ENCODE data around the gene MACROD2. TPM values are rescaled to one million over a fixed set of nuclear protein-coding genes. Genes with fewer than 3 reads are reported as not detected.

Gene MACROD2
- total and polyA plus RNA-seq, 2 experiments from 2014 or later, result 2.8 to 4.3 TPM

DNA sequence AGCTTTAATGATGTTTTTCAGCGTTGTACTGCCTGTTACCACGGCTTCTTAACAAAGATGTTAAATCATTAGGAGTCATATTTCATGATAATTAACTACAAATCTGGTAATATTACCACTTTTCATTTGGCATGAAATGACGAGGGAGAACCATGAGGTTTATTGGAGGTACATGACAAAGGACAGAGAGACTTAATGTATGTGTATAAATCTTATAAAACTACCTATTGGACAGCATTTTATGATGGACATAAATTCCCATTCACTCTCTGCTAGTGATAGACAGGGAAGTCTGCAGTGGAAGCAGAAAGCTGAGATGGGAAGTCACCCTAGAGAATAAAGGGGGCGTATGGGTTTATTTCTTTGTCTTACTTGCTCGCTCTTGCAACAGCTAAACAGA lies 1292.0 kb downstream of the MACROD2 start (continued):
- no peak for TF ChIP-seq ETS1 (IDR thresholded peaks at IDR 0.05)
- TF ChIP-seq CREB1 (CRISPR knock-in tag; IDR thresholded peaks at IDR 0.05; ENCODE audit: low read depth), result no peak

DNA sequence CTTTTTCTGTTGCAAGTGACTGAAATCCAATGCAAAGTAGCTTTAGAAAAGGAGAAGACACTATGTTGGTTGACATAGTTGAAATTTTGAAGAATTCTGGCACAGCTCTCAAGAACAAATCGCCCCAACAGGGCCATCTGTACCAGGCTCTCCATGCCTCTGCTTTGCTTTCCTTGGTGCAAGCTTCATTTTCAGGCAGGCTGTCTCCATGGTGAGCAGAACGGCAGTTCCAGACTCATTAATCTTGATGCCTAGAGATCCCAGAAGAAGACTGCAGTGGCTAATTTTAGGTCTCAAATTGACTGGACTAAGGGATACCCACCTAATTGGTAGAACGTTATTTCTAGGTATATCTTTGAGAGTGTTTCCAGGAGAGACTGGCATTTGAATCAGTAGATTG lies 1292.8 kb downstream of the MACROD2 start:
- H3K79me2 ChIP-seq (replicated peaks; ENCODE audit: insufficient read depth), result no peaks in the 10 kb centered on the region
- ATAC-seq, result no peak
- Mint-ChIP-seq H3K4me3 (no peak overlapping the region), H3K4me1 (peaks cover 14% of the 10 kb centered on the region; the same call in 2 of the 3 replicates), H3K27me3 (ENCODE audit: insufficient read depth, low read depth, poor library complexity) (no peaks in the 10 kb centered on the region), H3K36me3 (ENCODE audit: low read depth) (no peaks in the 10 kb centered on the region; the same call in 2 of the 3 replicates), H3K9me3 (peaks cover under 1% of the 10 kb centered on the region; the same call in 1 of the 3 replicates), H3K27ac (no peak overlapping the region)
- no peaks in the 10 kb centered on the region; the same call in 1 of the 2 replicates for H3K4me1 ChIP-seq (ENCODE audit: insufficient read depth)
- no peak overlapping the region for H3K4me3 ChIP-seq
- H4K20me1 ChIP-seq (replicated peaks; ENCODE audit: insufficient read depth), result no peaks in the 10 kb centered on the region
- no peaks in the 10 kb centered on the region for H3K36me3 ChIP-seq (ENCODE audit: insufficient read depth)
- peaks cover 8% of the 10 kb centered on the region; the same call in 1 of the 2 replicates for H3K9me2 ChIP-seq (ENCODE audit: insufficient read depth)
- H3K27ac ChIP-seq (ENCODE audit: low read depth), result no peak overlapping the region
- H3K27me3 ChIP-seq (ENCODE audit: insufficient read depth), result no peaks in the 10 kb centered on the region
- H3F3A ChIP-seq (replicated peaks; ENCODE audit: low read depth), result no peaks in the 10 kb centered on the region
- DNase-seq (ENCODE audit: low spot score), result no peak
- no peak overlapping the region for H3K4me2 ChIP-seq
- H2AFZ ChIP-seq, result no peak overlapping the region
- no peak for TF ChIP-seq ZNF331 (CRISPR knock-in tag; IDR thresholded peaks at IDR 0.05; ENCODE audit: low read depth)
- TF ChIP-seq CTCF (conservative IDR thresholded peaks at IDR 0.05; ENCODE audit: low read depth in 2 of 2), result no peak
- TF ChIP-seq ETS1 (IDR thresholded peaks at IDR 0.05), result no peak
- no peak for TF ChIP-seq POLR2AphosphoS5 (IDR thresholded peaks at IDR 0.05; ENCODE audit: low read depth)
- no peak for TF ChIP-seq EZH2phosphoT487 (IDR thresholded peaks at IDR 0.05; ENCODE audit: unreplicated experiment)
- no peak for TF ChIP-seq ZNF114 (CRISPR knock-in tag; IDR thresholded peaks at IDR 0.05)
- TF ChIP-seq ZNF462 (CRISPR knock-in tag; IDR thresholded peaks at IDR 0.05), result no peak
- no peak for TF ChIP-seq EZH2 (IDR thresholded peaks at IDR 0.05; ENCODE audit: low read depth, unreplicated experiment)
- TF ChIP-seq, protein P1, sequence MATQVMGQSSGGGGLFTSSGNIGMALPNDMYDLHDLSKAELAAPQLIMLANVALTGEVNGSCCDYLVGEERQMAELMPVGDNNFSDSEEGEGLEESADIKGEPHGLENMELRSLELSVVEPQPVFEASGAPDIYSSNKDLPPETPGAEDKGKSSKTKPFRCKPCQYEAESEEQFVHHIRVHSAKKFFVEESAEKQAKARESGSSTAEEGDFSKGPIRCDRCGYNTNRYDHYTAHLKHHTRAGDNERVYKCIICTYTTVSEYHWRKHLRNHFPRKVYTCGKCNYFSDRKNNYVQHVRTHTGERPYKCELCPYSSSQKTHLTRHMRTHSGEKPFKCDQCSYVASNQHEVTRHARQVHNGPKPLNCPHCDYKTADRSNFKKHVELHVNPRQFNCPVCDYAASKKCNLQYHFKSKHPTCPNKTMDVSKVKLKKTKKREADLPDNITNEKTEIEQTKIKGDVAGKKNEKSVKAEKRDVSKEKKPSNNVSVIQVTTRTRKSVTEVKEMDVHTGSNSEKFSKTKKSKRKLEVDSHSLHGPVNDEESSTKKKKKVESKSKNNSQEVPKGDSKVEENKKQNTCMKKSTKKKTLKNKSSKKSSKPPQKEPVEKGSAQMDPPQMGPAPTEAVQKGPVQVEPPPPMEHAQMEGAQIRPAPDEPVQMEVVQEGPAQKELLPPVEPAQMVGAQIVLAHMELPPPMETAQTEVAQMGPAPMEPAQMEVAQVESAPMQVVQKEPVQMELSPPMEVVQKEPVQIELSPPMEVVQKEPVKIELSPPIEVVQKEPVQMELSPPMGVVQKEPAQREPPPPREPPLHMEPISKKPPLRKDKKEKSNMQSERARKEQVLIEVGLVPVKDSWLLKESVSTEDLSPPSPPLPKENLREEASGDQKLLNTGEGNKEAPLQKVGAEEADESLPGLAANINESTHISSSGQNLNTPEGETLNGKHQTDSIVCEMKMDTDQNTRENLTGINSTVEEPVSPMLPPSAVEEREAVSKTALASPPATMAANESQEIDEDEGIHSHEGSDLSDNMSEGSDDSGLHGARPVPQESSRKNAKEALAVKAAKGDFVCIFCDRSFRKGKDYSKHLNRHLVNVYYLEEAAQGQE (IDR thresholded peaks at IDR 0.05; ENCODE audit: unreplicated experiment), result no peak
- TF ChIP-seq CREB1 (CRISPR knock-in tag; IDR thresholded peaks at IDR 0.05; ENCODE audit: low read depth), result no peak
- TF ChIP-seq JUNB (IDR thresholded peaks at IDR 0.05; ENCODE audit: unreplicated experiment), result no peak

All from GM23338 (cell line).